MM.1S (cell line): ENCODE measurements around the gene ARMS2.

Experiments used
- DNase-seq: peaks from one replicate; pipeline ENCODE4 v3.0.0-alpha.2; 2015
- H2AFZ ChIP-seq: fragments of 300-600 bp; sonication (generic); 2 replicates; pipeline ENCODE4 v1.6.0; 2016; ENCODE audit warnings: antibody characterized with exemption, low read length
- H3F3A ChIP-seq: fragments of 300-600 bp; sonication (generic); 2 replicates; pipeline ENCODE4 v1.6.1; 2016; ENCODE audit warnings: mild to moderate bottlenecking, antibody characterized with exemption, low read length, moderate library complexity, mixed read lengths; ENCODE audit not compliant: insufficient read depth
- H3K27ac ChIP-seq: fragments of 300-600 bp; sonication (generic); 2 replicates; pipeline ENCODE4 v1.5.1; 2016; ENCODE audit warnings: mild to moderate bottlenecking, low read length
- H3K27me3 ChIP-seq: fragments of 300-600 bp; sonication (generic); replicated peaks from 2 replicates; pipeline ENCODE4 v1.6.0; 2016; ENCODE audit warnings: low read length; ENCODE audit not compliant: insufficient read depth
- H3K36me3 ChIP-seq: fragments of 300-600 bp; sonication (generic); replicated peaks from 2 replicates; pipeline ENCODE4 v1.6.1; 2016; ENCODE audit warnings: mild to moderate bottlenecking, low read length, mixed read lengths; ENCODE audit not compliant: insufficient read depth
- H3K4me1 ChIP-seq: fragments of 300-600 bp; sonication (generic); 2 replicates; pipeline ENCODE4 v1.6.1; 2016; ENCODE audit warnings: low read length, mixed read lengths
- H3K4me2 ChIP-seq: fragments of 300-600 bp; sonication (generic); 2 replicates; pipeline ENCODE4 v1.6.0; 2016; ENCODE audit warnings: low read depth, low read length
- H3K4me3 ChIP-seq: fragments of 300-600 bp; sonication (generic); 2 replicates; pipeline ENCODE4 v1.5.1; 2016; ENCODE audit warnings: low read length, mixed read lengths
- H3K79me2 ChIP-seq: fragments of 300-600 bp; sonication (generic); 2 replicates; pipeline ENCODE4 v1.6.1; 2016; ENCODE audit warnings: mixed run types, low read length, mixed read lengths
- H3K9ac ChIP-seq: fragments of 300-600 bp; sonication (generic); 2 replicates; pipeline ENCODE4 v1.6.1; 2016; ENCODE audit warnings: low read length, mixed read lengths
- H3K9me2 ChIP-seq: fragments of 300-600 bp; sonication (generic); replicated peaks from 2 replicates; pipeline ENCODE4 v1.6.1; 2016; ENCODE audit warnings: mild to moderate bottlenecking, low read length, mixed read lengths; ENCODE audit not compliant: insufficient read depth
- H3K9me3 ChIP-seq: fragments of 300-600 bp; sonication (generic); replicated peaks from 2 replicates; pipeline ENCODE4 v1.6.1; 2016; ENCODE audit warnings: mild to moderate bottlenecking, low read length, mixed read lengths; ENCODE audit not compliant: insufficient read depth
- H4K20me1 ChIP-seq: fragments of 300-600 bp; sonication (generic); 2 replicates; pipeline ENCODE4 v1.6.1; 2016; ENCODE audit warnings: mild to moderate bottlenecking, low read length, moderate library complexity, mixed read lengths; ENCODE audit not compliant: insufficient read depth
- EZH2 ChIP-seq: fragments of 300-600 bp; sonication (generic); optimal IDR thresholded peaks from 2 replicates; pipeline ENCODE3; 2017; ENCODE audit warnings: low read depth, mild to moderate bottlenecking, antibody characterized with exemption, low read length, mixed read lengths
- EZH2phosphoT487 ChIP-seq: fragments of 300-600 bp; sonication (generic); IDR thresholded peaks from 2 replicates; pipeline ENCODE4 v1.6.1; 2018; ENCODE audit warnings: antibody characterized with exemption, low read length
- TF ChIP-seq, protein P1 (sequence below): fragments of 300-600 bp; sonication (generic); IDR thresholded peaks from 2 replicates; pipeline ENCODE4 v1.5.1; 2016; ENCODE audit warnings: antibody characterized with exemption, low read length, mixed read lengths

Gene ARMS2

DNA sequence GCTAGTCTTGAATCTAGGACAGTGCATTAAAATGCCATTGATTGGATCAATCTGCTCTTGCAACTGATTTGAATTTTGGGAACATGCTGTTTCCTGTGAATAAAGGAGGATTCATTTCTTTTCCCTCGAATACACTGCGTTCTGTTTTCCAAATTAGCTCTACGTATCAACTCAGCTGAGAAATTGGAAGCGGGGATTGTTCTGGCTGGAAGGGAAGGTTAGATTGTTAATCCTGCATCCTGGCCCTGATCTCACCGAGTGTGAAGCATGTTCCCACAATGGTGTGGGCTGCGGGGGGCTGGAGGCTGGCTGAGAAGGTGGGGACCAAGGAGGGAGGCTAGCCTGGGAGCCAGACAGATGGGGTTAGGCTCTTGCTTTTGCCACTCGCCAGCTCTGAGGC, 24.5 kb downstream of the ARMS2 start:
- H3F3A ChIP-seq: no peaks in the 10 kb centered on the region
- H3K36me3 ChIP-seq: no peaks in the 10 kb centered on the region
- no peaks in the 10 kb centered on the region for H3K9me2 ChIP-seq
- H3K9me3 ChIP-seq: no peaks in the 10 kb centered on the region
- TF ChIP-seq EZH2phosphoT487 (no peak), EZH2 (no peak)
- TF ChIP-seq, protein P1, sequence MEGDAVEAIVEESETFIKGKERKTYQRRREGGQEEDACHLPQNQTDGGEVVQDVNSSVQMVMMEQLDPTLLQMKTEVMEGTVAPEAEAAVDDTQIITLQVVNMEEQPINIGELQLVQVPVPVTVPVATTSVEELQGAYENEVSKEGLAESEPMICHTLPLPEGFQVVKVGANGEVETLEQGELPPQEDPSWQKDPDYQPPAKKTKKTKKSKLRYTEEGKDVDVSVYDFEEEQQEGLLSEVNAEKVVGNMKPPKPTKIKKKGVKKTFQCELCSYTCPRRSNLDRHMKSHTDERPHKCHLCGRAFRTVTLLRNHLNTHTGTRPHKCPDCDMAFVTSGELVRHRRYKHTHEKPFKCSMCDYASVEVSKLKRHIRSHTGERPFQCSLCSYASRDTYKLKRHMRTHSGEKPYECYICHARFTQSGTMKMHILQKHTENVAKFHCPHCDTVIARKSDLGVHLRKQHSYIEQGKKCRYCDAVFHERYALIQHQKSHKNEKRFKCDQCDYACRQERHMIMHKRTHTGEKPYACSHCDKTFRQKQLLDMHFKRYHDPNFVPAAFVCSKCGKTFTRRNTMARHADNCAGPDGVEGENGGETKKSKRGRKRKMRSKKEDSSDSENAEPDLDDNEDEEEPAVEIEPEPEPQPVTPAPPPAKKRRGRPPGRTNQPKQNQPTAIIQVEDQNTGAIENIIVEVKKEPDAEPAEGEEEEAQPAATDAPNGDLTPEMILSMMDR: no peak
- no peaks in the 10 kb centered on the region for H3K79me2 ChIP-seq
- no peak for DNase-seq
- H4K20me1 ChIP-seq: no peaks in the 10 kb centered on the region
- H3K27ac ChIP-seq: no peak overlapping the region
- H3K4me1 ChIP-seq: no peaks in the 10 kb centered on the region
- H3K9ac ChIP-seq: no peak overlapping the region
- no peak overlapping the region for H2AFZ ChIP-seq
- no peak overlapping the region for H3K4me2 ChIP-seq
- H3K27me3 ChIP-seq: peaks cover 10% of the 10 kb centered on the region; the same call in 1 of the 2 replicates
- H3K4me3 ChIP-seq: no peak overlapping the region

DNA sequence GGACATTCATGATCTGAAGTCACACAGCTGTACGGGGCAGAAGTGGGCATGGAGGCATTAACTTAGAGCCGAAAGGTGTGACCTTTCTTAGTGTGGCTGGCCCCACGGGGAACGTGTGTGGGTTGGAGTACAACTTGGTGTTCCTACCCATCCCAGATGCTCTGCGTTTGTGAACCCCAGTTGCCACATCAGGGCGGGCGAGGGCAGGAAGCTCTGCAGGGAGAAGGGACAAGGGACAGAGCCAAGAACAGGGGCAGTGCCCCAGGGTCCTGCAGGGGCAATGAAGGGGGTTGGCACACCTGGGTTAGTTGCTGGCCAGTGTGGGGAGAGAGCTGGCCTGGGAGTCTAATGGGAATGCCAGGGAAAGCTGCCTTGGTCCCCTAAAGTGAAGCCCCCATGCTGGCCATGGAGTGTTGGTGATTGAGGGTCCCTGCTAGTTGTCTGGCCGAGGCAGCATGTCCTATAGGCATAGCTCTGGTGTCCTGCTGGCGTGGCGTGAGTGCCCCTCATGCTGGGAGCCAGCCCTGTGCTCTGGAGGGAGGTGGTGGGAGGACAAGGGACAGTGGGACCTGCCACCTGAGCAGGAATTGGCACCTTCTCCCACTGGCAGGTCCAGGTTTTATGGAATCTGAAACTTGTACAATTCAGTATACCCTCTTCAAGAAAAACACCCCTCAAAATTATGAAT, 25.8 kb downstream of the ARMS2 start:
- Histone ChIP-seq H3K27me3 (no peaks in the 10 kb centered on the region; the same call in 1 of the 2 replicates), H3K9ac (no peak overlapping the region), H2AFZ (no peak overlapping the region), H3K36me3 (no peaks in the 10 kb centered on the region), H3K79me2 (no peaks in the 10 kb centered on the region), H3K4me3 (no peak overlapping the region), H4K20me1 (no peaks in the 10 kb centered on the region), H3K4me1 (no peaks in the 10 kb centered on the region), H3K4me2 (no peak overlapping the region), H3K9me3 (no peaks in the 10 kb centered on the region), H3K9me2 (no peaks in the 10 kb centered on the region), H3F3A (no peaks in the 10 kb centered on the region), H3K27ac (no peak overlapping the region)
- TF ChIP-seq, protein P1: no peak
- TF ChIP-seq EZH2 (no peak), EZH2phosphoT487 (no peak)
- no peak for DNase-seq

DNA sequence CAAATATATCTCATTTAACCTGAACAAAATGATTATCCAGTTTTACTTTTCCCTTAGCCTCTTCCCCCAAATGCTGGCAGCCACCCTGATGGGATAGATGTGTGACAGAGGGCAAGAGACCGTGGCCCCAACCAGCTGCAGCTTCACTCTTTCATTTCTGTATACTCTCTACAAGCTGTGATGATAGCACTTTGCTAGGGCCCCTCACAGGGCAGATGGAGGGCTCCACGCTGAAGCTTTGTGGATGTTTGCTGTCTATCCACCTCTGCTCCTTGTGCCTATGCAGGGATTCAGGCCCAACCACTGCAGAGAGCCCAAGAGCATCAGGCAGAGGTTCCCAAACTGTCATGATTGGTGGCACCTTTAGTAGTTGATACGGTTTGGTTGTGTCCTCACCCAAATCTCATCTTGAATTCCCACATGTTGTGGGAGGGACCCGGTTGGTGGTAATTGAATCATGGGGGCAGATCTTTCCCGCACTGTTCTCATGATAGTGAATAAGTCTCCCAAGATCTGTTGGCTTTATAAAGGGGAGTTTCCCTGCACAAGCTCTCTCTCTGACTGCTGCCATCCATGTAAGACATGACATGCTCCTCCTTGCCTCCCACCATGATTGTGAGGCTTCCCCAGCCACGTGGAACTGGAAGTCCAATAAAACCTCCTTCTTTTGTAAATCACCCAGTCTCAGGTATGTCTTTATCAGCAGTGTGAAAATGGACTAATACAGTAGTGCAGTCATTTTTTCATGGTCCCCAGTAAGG, 27.0 kb downstream of the ARMS2 start:
- Histone ChIP-seq H3K4me3 (no peak overlapping the region), H2AFZ (no peak overlapping the region), H3K79me2 (no peaks in the 10 kb centered on the region), H3K4me1 (no peaks in the 10 kb centered on the region), H3F3A (no peaks in the 10 kb centered on the region), H3K36me3 (no peaks in the 10 kb centered on the region), H3K4me2 (no peak overlapping the region), H4K20me1 (no peaks in the 10 kb centered on the region), H3K9me3 (no peaks in the 10 kb centered on the region), H3K9me2 (no peaks in the 10 kb centered on the region), H3K9ac (no peak overlapping the region), H3K27ac (no peak overlapping the region), H3K27me3 (no peaks in the 10 kb centered on the region)
- DNase-seq: no peak
- no peak for TF ChIP-seq EZH2
- TF ChIP-seq, protein P1: no peak
- no peak for TF ChIP-seq EZH2phosphoT487
